GM12873 (cell line): ENCODE data around the gene CCNY.
A peak's percentile ranks its signal among the peaks of the same experiment; 100 is the strongest.

Experiments
- CTCF ChIP-seq: IDR thresholded peaks from 2 replicates; pipeline ENCODE4 v1.5.1; 2012; ENCODE audit warnings: low read depth, mild to moderate bottlenecking, moderate library complexity, low read length, control low read depth; ENCODE audit not compliant: insufficient read depth; ENCODE audit errors: missing control alignments

CCNY gene

DNA sequence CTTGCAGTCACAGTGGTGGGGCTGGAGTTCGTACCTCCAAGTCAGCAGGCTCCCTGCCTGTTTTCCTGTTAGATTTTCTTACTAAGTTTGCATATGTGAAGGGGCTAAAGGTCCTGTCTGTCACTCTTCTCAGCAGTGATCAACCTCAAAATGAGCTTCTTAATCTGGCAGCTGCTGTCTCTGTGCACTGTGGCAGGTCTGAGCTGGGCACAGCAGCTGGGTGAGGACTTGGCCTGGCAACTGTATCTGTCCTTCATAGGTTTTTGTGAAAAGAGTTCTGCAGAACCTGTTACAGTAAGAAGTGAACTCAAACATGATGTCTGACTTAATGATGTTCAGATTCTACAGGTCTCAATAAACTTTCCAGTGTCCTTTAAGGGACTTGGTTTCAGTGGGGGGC is 237.5 kb downstream of the CCNY start:
- TF ChIP-seq CTCF = no peak

GRCh38 chr10:35574924-35575352 is 238.6 kb downstream of the CCNY start:
- peak; percentile 29 for TF ChIP-seq CTCF

GRCh38 chr10:35575640-35576039 is 239.3 kb downstream of the CCNY start:
- no peak for TF ChIP-seq CTCF

GRCh38 chr10:35576730-35577129 is 240.4 kb downstream of the CCNY start:
- no peak for TF ChIP-seq CTCF

GRCh38 chr10:35577926-35578617 is 241.8 kb downstream of the CCNY start:
- TF ChIP-seq CTCF = no peak

- TF ChIP-seq CTCF = no peak
Observed at GRCh38 chr10:35578618-35578956, 242.3 kb downstream of the CCNY start.

- TF ChIP-seq CTCF = no peak
Observed at GRCh38 chr10:35579116-35579515, 242.8 kb downstream of the CCNY start.
